ENCODE data around the gene MX2. TPM values are rescaled to one million over a fixed set of nuclear protein-coding genes. Genes with fewer than 3 reads are reported as not detected.
"Not testable (repeated sequence)": the region's sequence is repeated elsewhere in the genome, so short reads cannot be mapped to it uniquely, and the experiment has no call there.

MX2 gene
- total RNA-seq = 10 to 100 TPM; 10.1 to 12.8 TPM
- 8.4 TPM for polyA plus RNA-seq (ENCODE audit: insufficient read depth, low read depth, low replicate concordance)
- long read RNA-seq, donor 1 = 0 reads
- long read RNA-seq, donor 2 = 0 reads

GRCh38 chr21:41361786-41362604, at the start of gene MX2:
MX2 (plus strand) TSS chr21:41362027; CDS start chr21:41376907, 14,880 bp downstream.
- Histone ChIP-seq H3K27ac (peak within 1 kb of the TSS in 1 of 2 donors; percentile 12), H3K36me3 (ENCODE audit: low read depth, missing control alignments) (no peaks in the 10 kb centered on the region), H3K4me3 (peak within 1 kb of the TSS; percentile 10 to 18), H3K4me1 (no peaks in the 10 kb centered on the region), H3K27me3 (no peaks in the 10 kb centered on the region), H3K9me3 (no peaks in the 10 kb centered on the region)
- TF ChIP-seq CTCF (IDR thresholded peaks at IDR 0.05) = no peak
- TF ChIP-seq POLR2A (IDR thresholded peaks at IDR 0.05) = no peak
- peak; percentile 38 for DNase-seq
- 59% methylated on average over 24 of the region's 24 CpGs for whole genome bisulfite sequencing, 2 donors
- intact Hi-C loops (cut with DNase I; ENCODE audit: low total_unique reads) = no loop called here

GRCh38 chr21:41313285-41314164, 48.3 kb upstream of the MX2 start:
- 97 to 98% methylated on average over 4 to 6 of the region's 8 CpGs for WGBS, 2 donors
- DNase-seq; H3K9me3 ChIP-seq; H3K4me1 ChIP-seq; H3K4me3 ChIP-seq; intact Hi-C loops (cut with DNase I; ENCODE audit: low total_unique reads); H3K36me3 ChIP-seq (ENCODE audit: low read depth, missing control alignments); H3K27ac ChIP-seq; H3K27me3 ChIP-seq: not testable (repeated sequence)

- TF ChIP-seq CTCF (IDR thresholded peaks at IDR 0.05) (no peak), POLR2A (IDR thresholded peaks at IDR 0.05) (no peak)
- Histone ChIP-seq H3K36me3 (ENCODE audit: low read depth, missing control alignments) (no peaks in the 10 kb centered on the region), H3K27ac (no peak overlapping the region), H3K4me3 (no peak overlapping the region), H3K4me1 (peaks cover 6% of the 10 kb centered on the region), H3K9me3 (no peaks in the 10 kb centered on the region), H3K27me3 (no peaks in the 10 kb centered on the region)
- intact Hi-C loops (cut with DNase I; ENCODE audit: low total_unique reads) = no loop called here
- WGBS, 2 donors = 87 to 88% methylated on average over 6 of the region's 6 CpGs
- no peak for DNase-seq
These were observed 46.1 kb upstream of the MX2 start for GRCh38 chr21:41315726-41316125.

GRCh38 chr21:41316200-41317062, 45.4 kb upstream of the MX2 start, which contains the start of gene FAM3B:
FAM3B (plus strand) TSS chr21:41316801; CDS start chr21:41316880, 79 bp downstream.
- no peak for TF ChIP-seq POLR2A (IDR thresholded peaks at IDR 0.05)
- TF ChIP-seq CTCF (IDR thresholded peaks at IDR 0.05) = no peak

More at GRCh38 chr21:41316200-41317062, 45.4 kb upstream of the MX2 start, which contains the start of gene FAM3B:
- H3K27ac ChIP-seq = no peak within 1 kb of the TSS
- intact Hi-C loops (cut with DNase I; ENCODE audit: low total_unique reads) = no loop called here
- H3K27me3 ChIP-seq = no peaks in the 10 kb centered on the region
- H3K4me3 ChIP-seq = peak within 1 kb of the TSS in 1 of 2 donors; percentile 17
- H3K4me1 ChIP-seq = peaks cover 6% of the 10 kb centered on the region
- WGBS, 2 donors = 11 to 13% methylated on average over 7 to 49 of the region's 55 CpGs
- DNase-seq = no peak
- H3K36me3 ChIP-seq (ENCODE audit: low read depth, missing control alignments) = no peaks in the 10 kb centered on the region
- no peaks in the 10 kb centered on the region for H3K9me3 ChIP-seq
